SIG-M5 treated with dmso at 0.1 percent for 504 hours (cell line): ENCODE measurements around the gene MYO1E.

Experiments
- DNase-seq: peaks from one replicate; lab custom pipeline; 2025; ENCODE audit not compliant: unreplicated experiment; lab: John Stamatoyannopoulos, UW

MYO1E gene

GRCh38 chr15:59104602-59104911, 268.1 kb downstream of the MYO1E start:
- no peak for DNase-seq

DNA sequence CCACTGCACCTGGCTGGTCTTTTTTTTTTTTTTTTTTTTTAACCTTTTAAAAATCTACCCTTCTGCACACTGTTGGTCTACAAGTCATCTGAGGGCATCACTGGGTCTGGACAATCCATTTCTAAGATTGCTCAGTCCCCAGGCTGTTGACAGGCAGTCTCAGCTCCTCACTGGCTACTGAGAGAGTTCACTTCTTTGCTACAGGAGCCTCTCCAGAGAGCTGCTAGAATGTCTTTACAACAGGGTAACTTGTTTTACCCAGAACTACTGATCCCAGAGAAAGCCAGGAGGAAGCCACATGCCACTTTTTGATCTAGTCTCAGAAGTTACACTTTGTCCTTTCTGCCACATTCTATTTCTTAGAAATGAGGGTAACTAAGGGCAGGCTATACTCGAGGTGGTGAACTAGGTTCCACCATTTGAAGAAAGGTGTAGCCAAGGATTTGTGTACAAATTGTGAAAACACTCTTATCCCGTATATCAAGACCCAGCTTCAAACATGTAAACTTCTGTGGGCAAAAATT, 273.4 kb downstream of the MYO1E start:
- no peak for DNase-seq

DNA sequence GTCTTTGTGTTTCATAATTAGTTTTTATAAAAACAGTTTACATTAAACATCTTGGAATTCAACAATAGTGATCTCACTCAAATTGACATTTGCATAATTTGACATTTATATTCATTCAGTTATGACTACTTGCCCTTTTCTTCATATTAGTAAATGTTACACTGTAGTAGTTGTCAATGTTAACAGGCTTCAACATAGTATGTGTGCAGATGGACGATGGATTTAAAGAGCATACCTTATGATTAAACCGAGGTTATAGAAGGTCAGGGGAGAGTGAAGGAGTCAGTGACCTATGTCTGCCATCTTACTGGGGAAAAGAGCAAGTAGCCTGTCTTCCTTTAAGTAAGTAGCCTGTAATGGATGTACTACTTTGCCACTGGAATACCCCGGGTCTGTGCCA, 276.2 kb downstream of the MYO1E start:
- no peak for DNase-seq

GRCh38 chr15:59094077-59094476, 278.6 kb downstream of the MYO1E start:
- no peak for DNase-seq

DNA sequence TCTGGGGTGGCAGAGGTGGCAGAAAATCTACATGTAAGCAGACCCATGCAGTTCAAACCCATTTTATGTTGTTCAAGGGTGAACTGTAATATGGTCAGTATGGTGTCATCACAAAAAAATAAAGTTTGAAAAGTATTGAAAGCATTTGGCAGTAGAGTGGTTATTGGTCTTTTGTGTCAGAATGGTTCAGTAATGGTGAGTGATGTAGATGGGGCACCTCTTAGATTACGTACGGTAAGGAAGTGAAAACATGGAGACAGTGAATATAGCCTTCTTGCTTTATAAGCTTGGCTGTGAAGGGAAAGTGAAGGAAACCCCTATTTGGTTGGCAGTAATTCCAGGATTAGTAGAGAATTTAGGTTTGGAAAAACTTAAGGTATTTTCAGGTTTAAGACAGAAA, 284.9 kb downstream of the MYO1E start:
- DNase-seq = no peak
